Activated CD4-positive, alpha-beta T cell treated with anti-CD3 and anti-CD28 coated beads, Interleukin-2, amount 50 U/mL, for 1 hour (primary cell): ENCODE results near the gene ZNF628.
A peak's percentile ranks its signal among the peaks of the same experiment; 100 is the strongest.
"Not testable (repeated sequence)": the region's sequence is repeated elsewhere in the genome, so short reads cannot be mapped to it uniquely, and the experiment has no call there.

Source experiments
- DNase-seq: peaks from one replicate; pipeline ENCODE4 v3.0.0-alpha.2; 2020

ZNF628 gene

DNA sequence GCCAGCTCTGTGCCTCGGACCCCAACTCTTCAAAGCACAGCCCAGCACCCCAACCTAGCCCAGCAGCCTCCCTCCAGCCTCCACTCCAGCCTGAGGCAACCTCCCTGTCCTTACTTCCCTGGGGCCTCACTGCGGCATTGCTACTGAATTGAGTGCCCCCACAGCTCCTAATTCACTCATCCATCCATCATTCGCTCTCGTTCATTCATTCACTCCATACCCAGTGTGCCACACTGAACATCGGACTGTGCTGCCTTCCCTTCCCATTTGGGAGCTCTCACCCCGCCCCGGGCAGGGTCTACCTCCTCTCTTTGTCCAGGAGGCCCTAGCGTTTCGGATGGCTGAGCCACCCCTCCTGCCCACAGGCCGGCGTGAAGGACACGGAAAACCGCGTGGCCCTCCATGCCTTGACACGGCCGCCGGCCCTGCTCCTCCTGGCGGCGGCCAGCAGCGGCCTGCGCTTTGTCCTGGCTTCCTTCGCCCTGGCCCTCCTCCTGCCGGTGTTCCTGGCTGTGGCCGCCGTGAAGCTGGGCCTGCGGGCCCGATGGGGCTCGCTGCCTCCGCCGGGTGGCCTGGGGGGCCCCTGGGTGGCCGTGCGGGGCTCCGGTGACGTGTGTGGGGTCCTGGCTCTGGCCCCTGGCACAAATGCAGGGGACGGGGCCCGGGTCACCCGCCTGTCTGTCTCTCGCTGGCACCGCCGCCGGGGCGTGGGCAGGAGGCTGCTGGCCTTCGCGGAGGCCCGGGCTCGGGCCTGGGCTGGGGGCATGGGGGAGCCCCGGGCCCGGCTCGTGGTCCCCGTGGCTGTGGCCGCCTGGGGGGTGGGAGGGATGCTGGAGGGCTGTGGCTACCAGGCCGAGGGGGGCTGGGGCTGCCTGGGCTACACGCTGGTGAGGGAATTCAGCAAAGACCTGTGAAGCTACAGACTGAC lies 9.9 kb downstream of the ZNF628 start:
- DNase-seq, result no peak

- peak; percentile 38 for DNase-seq
These were observed 10.8 kb downstream of the ZNF628 start for GRCh38 chr19:55486971-55487923.

- no peak for DNase-seq
These were observed 11.7 kb downstream of the ZNF628 start, which contains the start of gene SSC5D for GRCh38 chr19:55487924-55488687. Gene SSC5D (plus strand): TSS chr19:55488436. CDS start chr19:55488590, 154 bp downstream.

DNA sequence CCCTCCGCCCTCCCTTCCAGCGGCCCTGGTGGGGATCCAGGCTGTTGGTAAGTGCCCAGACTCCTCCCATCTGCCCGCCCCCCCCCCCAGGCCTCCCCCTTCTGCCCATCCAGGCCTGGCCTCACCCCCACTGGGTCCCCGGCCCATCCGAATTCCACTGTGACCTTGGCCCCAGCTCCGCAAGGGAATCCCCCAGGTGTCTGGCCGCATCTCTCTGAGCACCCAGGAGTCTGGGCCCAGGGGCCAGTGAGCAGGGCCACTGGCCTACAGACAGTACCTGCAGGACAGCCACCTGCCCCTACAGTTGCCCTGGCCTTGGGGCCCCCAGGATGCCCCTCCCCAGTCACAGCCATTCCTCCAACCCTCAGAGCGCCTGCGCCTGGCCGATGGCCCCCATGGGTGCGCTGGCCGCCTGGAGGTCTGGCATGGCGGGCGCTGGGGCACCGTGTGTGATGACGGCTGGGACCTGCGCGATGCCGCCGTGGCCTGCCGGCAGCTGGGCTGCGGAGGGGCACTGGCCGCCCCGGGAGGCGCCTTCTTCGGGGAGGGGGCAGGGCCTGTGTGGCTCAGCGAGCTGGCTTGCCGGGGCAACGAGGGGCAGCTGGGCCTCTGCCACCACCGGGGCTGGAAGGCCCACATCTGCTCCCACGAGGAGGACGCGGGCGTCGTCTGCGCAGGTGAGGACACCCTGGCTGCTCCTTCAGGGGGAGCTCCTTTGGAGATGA lies 12.7 kb downstream of the ZNF628 start:
- DNase-seq, result no peak

DNA sequence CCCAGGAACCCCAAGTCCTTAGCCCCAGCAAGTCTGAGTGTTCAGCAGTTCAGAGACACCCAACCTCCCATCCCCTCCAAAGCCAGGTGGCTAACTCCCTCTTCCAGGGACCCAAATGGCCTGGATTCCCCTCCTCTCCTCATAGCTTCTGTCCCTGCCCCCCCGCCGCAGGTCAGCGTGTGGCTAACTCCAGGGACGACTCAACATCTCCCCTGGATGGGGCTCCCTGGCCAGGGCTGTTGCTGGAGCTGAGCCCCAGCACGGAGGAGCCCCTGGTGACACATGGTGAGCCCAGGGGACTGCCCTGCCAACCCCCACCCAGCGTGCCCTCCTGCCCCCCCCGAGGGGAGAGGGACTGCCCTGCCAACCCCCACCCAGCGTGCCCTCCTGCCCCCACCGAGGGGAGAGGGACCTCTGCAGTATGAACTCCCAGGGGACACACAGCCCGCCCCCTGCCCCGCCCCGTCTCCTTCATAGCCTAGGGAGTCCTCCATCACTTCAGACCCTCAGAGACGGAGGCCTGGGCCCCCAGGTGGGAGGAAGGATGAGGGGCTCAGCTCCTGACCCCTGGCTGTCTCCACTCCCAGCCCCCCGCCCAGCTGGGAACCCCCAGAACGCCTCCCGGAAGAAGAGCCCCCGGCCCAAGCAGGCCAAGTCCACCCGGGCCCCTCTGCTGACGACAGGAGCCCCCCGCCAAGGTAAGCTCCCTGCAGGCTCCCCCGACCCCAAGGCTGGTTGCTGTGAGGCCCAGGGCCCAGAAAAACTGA lies 13.5 kb downstream of the ZNF628 start:
- no peak for DNase-seq

DNA sequence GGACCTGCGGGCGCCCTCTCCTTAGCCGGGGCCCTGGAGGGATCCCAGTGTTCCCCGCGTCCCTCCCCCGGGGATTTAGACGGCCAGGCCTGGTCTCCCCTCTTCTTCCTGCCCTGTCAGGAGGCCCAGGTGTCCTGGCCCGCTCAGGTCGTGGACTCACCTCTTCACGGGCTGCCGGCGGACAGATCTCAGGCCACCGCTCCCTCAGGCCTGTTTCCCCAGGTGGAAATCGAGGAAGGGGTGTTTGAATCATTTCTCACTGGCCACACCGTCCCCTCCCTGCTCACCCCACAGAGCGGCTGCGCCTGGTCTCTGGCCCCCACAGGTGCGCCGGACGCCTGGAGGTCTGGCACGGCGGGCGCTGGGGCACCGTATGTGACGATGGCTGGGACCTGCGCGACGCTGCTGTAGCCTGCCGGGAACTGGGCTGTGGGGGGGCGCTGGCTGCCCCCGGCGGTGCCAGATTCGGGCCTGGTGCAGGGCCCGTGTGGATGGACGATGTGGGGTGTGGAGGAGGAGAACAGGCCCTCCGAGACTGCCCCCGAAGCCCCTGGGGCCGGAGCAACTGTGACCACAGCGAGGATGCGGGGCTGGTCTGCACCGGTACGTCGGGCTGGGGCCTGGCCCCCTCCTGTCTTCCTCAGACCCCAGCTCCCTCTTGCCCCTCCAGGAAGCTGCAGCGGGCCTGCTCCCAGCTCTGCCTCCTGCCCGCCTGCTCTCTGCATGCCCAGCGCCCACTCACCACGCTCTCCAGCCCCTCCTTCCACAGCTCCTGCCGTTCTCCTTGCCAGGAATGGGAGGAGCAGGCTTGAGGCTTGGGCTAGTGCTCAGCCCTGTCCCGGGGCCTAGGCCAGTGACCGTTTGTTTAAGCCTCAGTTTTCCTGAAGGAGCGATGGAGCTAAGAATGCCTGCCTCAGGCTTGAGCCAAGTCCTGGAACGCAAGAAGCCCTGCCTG lies 14.3 kb downstream of the ZNF628 start:
- no peak for DNase-seq

DNA sequence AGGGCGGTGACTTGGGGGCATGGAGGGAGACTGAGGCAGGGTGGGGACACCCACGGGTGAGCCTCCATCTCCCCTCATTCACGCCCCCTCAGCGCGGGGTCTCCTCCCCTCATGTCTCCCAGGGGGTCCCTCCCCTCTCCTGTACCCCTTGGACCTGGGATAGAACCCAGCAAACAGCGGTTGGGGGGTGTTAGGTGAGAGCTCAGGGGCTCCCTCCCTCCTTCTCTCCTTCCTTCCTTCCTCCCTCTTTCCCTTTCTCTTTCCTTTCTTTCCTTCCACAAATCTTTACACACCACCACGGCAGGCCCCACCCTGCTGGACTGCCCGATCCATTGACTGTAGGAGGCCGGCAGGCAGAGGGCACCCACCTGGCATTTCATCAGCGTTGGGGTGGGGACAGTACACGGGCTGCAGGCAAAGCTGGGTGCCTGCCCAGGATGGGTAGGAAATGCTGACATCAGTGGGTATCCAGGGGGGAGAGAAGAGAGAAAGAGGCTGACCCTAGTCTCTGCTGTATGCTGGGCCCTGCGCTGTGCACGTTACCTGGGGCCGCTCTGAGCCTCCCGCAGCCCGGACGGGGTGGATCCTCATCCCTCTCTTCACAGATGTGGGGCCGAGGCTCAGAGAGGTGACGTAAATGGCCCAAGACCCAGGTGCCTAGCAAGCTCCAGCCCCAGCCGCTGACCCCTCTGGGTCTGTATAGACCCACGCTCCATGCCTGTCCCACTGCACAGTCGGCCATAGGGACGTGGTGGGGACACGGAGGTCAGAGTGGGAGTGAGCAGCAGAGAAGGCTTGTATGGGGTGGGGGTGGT lies 15.3 kb downstream of the ZNF628 start:
- DNase-seq, result no peak

DNA sequence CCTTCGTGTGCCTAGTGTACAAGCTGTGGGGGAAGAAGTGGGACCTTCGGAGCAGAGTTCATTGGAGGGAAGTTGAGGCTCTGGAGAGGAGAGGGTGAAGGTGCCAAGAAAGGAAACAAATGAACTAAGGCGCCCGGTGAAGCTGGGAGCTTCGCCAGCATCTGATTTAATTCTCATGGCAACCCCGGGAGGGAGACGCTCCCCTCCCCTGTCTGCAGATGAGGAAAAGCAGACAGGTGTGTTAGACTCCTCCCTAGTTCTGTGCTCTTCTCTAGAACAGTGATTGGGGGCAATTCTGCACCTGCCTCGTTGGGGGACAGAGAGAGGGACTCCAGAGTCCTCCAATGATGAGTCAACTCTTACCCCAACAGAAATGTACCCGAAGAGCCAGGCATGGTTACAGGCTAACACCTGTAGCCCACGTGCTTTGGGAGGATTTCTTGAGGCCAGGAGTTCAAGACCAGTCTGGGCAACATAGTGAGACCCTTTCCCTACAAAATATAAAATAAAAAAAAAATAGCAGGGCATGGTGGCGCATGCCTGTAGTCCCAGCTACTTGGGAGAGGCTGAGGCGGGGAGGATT lies 16.0 kb downstream of the ZNF628 start:
- DNase-seq, result no peak

- no peak for DNase-seq
These were observed 16.7 kb downstream of the ZNF628 start for GRCh38 chr19:55493052-55493644.

GRCh38 chr19:55493645-55494171 lies 17.3 kb downstream of the ZNF628 start:
- no peak for DNase-seq

DNA sequence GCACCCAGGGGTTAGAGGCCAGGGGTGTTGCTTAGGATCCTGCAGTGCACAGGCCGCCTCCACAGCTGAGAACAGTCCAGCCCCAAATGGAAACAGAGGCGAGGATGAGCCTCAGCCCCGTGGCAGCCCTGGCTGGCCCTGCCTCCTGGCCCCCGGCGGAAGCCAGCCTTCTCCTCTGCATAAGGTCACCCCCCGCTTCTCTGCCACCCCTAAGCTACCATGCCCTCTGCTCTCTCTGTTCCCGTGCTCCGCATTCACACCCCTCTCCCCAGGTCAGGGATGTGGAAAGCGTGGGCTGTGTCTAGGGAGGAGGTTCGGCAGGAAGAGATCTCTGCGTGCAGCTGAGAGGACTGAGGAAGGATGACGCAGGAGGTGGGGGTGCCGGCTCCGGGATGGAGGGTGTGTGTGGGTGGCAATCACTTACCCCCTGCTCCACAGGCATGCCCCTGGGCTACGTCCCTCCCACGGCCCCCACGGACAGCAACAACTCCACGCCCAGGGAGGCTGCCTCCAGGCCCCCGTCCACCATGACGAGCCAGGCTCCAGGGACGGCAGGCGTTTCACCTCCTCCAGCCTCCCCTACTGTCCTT lies 17.9 kb downstream of the ZNF628 start:
- no peak for DNase-seq

DNA sequence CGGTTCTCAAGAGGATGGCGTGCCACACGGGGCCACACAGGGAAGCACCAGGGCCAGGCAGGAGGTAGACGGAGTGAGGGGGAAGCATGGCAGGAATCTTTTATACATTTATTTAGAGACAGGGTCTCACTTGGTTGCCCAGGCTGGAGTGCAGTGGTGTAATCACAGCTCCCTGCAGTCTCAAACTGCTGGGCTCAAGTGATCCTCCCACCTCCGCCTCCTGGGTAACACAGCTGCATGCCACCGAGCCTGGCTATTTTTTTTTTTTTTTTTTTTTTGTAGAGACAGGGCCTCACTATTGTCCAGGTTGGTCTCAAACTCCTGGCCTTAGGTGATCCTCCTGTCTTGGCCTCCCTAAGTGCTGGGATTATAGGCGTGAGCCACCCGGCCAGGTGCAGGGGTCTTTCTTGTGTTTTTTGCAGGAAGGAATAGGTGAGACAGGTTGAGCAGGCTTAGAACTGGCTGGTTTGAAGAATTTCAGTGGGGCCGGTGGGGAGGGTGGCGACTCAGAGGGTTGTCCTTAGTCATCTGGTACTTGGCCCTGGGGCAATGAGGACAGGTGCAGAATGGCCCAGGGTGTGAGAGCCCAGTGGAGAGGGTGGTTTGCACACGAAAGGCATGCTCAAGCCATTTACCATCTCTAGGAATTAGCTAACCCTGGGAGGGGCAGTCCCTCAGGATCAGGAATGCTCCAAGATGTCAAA lies 19.4 kb downstream of the ZNF628 start:
- no peak for DNase-seq

DNA sequence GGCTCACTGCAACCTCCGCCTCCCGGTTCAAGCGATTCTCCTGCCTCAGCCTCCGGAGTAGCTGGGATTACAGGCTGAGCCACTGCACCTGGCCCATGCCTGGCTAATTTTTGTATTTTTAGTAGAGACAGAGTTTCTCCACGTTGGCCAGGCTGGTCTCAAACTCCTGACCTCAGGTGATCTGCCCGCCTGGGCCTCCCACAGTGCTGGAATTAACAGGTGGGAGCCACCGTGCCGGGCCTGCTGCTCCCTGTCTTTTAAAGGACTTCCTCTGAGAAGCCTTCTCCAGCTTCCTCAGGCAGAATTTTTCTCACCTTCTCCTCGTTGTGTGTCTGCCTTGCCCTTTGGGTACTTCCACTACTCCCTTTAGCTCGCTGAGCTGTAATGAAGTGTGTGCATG lies 20.4 kb downstream of the ZNF628 start:
- DNase-seq, result not testable (repeated sequence)

- DNase-seq, result no peak
These were observed 21.3 kb downstream of the ZNF628 start for GRCh38 chr19:55497763-55498162.

- no peak for DNase-seq
These were observed 21.9 kb downstream of the ZNF628 start for GRCh38 chr19:55498246-55498840.

DNA sequence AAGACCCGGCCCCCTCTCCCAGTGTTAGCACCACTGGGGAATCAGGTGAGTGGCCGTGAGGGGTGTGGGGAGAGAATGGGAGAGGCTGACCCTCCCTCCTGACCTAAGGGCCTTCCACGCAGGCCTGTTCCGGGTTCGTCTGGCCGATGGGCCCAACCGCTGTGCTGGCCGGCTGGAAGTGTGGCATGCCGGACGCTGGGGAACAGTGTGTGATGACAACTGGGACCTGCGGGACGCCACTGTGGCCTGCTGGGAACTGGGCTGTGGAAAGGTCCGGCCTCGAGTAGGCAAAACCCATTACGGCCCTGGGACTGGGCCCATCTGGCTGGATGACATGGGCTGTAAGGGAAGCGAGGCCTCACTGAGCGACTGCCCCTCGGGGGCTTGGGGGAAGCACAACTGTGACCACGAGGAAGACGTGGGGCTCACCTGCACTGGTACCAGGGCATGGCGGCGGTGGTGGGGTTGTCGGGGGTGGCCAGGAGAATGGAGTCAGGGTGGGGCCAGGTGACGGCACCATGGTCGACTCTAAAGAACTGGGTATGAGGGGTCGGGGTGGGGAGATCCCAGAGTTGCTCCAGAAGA lies 24.0 kb downstream of the ZNF628 start:
- no peak for DNase-seq
